HG02588 (cell line): ENCODE results near the gene DBT.
"Not testable (repeated sequence)": the region's sequence is repeated elsewhere in the genome, so short reads cannot be mapped to it uniquely, and the experiment has no call there.

Experiments used
- ATAC-seq: cut with Tn5 transposase; IDR thresholded peaks from one replicate; pipeline ENCODE4 v1.9.1; 2021; ENCODE audit warnings: mild to moderate bottlenecking, moderate library complexity; ENCODE audit not compliant: unreplicated experiment

DBT gene

GRCh38 chr1:100252901-100253300 lies 3.3 kb upstream of the DBT start:
- no peak for ATAC-seq

GRCh38 chr1:100250807-100251206 lies 1.2 kb upstream of the DBT start:
- no peak for ATAC-seq

- no peak for ATAC-seq
Observed at GRCh38 chr1:100250264-100250663, 630 bp upstream of the DBT start.

DNA sequence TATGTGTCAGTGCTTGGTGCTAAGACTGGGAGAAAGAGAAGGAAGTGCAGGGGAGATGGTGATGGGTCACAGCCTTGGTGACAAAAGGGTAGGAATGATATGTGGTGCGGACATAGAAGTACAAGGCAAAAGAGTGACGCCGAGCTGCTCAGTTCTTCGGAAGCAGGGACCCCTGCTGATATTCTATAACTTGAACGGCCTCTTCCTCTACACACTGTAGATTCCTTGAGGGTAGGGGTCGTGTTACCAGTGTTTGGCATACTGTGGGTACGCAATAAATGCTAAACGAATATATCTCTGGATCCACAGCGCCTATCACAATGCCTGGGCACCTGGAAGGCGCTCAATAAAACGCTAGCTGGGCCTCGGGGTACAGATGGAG lies 488 bp downstream of the DBT start:
- no peak for ATAC-seq

GRCh38 chr1:100246738-100247137 lies 2.9 kb downstream of the DBT start:
- ATAC-seq, result no peak

GRCh38 chr1:100240631-100241030 lies 9.0 kb downstream of the DBT start:
- no peak for ATAC-seq

DNA sequence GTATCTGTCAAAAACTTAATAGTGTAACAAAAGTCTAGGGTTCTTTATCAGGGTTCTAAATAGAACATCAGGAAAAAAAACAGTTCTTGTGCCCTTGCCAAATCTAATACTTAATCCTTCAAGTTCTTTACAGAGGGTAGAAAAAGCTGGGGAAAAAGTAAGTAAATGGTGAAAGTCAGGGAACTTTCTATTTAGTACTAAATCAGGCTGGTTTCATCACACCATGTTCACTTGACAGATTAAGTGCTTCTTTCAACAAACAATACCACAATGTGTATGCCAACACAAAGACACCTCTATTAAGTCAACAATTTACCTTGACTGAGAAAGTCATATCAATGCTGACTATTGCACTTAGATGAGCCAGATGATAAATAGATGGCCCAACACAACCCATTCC lies 9.7 kb downstream of the DBT start:
- no peak for ATAC-seq

GRCh38 chr1:100237091-100237490 lies 12.5 kb downstream of the DBT start:
- ATAC-seq, result no peak

GRCh38 chr1:100234432-100234831 lies 15.2 kb downstream of the DBT start:
- ATAC-seq, result no peak

DNA sequence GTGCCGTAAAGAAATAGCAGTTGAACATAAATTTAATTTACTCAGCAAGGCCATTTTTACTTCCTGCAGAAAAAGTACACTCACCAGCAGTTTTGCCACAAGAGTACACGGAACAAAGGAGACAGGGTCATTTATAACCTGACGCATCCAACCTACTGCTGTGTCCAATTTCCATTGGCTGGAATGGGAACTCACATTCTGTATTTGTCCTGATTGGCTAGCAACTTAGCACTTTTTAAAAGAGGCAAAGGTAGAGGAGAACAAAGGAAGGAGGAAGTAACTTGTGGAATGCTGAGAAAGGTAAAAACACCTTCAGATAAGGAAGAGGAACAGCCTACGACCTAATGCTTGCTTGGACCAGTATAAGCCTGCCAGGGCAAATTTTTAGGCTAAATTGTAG lies 16.1 kb downstream of the DBT start:
- ATAC-seq, result not testable (repeated sequence)

- ATAC-seq, result no peak
Observed at GRCh38 chr1:100232156-100232555, 17.5 kb downstream of the DBT start.

DNA sequence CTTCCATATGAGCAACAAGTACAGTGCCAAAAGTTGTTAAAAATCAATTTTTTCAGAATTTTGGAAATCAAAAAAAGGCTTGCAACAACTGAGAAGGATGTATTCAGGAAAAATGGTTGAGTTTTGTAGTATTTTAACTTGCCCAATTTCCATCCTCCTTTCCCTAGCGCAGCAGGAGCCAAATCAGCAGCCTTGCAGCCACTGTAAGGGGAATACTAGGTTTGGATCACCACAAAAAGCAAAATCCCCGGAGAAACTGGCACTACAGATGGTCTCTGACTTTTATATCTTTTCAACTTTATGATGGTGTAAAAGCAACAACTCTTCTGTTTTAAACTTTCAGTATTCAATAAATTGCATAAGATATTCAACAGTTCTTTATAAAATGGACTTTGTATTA lies 17.9 kb downstream of the DBT start:
- no peak for ATAC-seq

DNA sequence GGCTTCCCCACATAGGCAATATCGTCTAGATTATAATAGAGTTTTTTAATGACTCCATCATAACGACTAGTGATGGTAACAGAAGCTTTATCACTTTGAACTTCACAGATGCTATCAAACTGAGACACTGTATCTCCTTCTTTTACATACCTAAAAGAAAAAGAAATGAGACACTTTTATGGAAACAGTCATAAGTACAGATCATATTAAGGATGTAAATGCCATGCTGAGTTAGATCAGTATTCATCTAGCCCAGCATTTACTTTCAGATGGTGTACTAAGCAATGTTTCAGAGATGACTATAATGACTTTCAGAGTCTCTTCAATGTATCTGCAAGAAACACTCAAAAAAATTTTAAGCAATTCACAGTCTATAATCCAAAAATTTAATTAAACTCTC lies 18.9 kb downstream of the DBT start:
- no peak for ATAC-seq

DNA sequence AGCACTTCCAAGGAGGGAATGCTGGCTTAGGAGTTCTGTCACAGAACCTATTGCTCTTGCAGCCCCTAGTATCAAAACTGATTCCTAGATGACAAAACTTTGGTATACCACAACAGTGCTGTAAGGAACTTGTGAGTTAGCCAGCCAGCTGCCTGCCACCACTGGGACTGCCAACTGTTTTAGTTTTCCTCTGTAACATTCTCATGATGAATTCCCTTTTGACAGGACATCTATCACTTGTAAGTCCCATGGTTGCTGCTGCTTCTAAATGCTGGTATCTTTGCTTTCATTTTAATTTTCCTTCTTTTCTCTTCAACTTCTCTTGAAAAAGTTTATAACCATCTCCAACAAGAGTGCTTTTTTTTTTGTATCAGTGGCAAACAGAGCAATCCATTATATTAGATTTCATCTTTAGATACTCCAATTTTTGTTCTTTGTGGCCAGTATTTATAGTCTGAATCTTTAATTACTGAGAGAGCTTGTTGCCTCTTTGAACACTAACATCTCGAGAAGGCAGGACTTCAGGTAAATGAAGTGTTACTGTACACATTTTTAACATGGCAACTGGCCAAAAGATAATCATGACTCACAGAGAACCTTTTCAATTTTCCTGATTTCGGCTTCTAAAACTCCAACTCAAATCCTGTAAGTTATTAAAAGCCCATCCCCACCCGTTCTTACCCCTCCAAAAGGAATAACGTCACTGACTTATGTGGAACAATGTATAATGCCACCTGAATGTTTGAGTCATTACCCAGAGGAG lies 19.8 kb downstream of the DBT start:
- ATAC-seq, result no peak

- no peak for ATAC-seq
Observed at GRCh38 chr1:100222428-100222827, 27.2 kb downstream of the DBT start.

DNA sequence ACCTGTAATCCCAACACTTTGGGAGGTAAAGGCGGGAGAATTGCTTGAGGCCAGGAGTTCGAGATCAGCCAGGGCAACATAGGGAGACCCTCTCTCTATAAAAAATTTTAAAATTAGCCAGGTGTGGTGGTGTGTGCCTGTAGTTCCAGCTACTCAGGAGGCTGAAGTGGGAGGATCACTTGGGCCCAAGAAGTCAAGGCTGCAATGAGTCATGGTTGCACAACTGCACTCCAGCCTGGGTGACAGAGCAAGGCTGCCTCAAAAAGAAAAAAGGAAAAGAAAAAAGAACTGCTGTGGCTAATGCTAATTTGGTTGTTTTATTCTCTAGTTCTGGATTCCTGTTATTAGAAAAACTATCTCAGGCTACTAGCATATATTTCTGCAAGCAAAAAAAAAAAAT lies 29.8 kb downstream of the DBT start:
- ATAC-seq, result no peak

- no peak for ATAC-seq
Observed at GRCh38 chr1:100219457-100219856, 30.2 kb downstream of the DBT start.

- no peak for ATAC-seq
Observed at GRCh38 chr1:100217834-100218233, 31.8 kb downstream of the DBT start.

- ATAC-seq, result no peak
Observed at GRCh38 chr1:100215101-100215500, 34.5 kb downstream of the DBT start.

DNA sequence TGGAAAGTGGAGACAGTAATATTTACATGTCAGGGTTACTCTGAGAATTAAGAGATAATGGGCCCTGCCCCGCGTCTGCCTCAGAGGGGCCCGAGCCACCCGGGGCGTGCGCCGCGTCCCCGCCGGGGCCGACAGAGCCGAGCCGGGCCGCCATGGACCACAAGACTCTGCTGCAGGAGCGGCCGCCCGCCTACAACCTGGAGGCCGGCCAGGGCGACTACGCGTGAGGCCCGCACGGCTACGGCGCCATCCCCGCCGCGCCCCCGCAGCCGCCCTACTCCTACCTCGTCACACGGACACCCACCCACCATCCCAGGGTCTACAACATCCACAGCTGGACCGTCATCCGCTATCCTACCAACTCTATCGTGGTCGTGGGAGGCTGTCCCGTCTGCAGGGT lies 36.5 kb downstream of the DBT start:
- no peak for ATAC-seq

GRCh38 chr1:100206301-100206700 lies 43.3 kb downstream of the DBT start:
- no peak for ATAC-seq

DNA sequence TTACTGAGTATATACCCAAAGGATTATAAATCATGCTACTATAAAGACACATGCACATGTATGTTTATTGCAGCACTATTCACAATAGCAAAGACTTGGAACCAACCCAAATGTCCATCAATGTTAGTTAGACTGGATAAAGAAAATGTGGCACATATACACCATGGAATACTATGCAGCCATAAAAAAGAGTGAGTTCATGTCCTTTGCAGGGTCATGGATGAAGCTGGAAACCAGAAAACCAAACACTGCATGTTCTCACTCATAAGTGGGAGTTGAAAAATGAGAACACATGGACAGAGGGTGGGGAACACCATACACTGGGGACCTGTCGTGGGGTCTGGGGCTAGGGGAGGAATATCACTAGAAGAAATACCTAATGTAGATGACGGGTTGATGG lies 44.0 kb downstream of the DBT start:
- ATAC-seq, result not testable (repeated sequence)

DNA sequence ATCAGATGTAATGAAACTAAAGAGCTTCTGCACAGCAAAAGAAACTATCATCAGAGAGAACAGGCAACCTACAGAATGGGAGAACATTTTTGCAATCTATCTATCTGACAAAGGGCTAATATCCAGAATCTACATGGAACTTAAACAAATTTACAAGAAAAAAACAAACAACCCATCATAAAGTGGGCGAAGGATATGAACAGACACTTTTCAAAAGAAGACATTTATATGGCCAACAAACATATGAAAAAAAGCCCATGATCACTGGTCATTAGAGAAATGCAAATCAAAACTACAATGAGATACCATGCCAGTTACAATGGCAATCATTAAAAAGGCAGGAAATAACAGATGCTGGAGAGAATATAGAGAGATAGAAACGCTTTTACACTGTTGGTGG lies 44.5 kb downstream of the DBT start:
- ATAC-seq, result not testable (repeated sequence)
